ENCODE results near the gene YWHAQ. TPM values are rescaled to one million over a fixed set of nuclear protein-coding genes. Genes with fewer than 3 reads are reported as not detected.

Gene YWHAQ
- polyA plus RNA-seq, 1 of the 3 experiments (the other 2 are of a cell fraction), result 240 TPM

GRCh38 chr2:9547262-9547991 is 83.4 kb downstream of the YWHAQ start:
- CTCF ChIA-PET, result interaction anchor here (0.6 kb wide), 1 partner anchor 11 kb away, joined by 3 read pairs; no protein-coding TSS in a partner anchor

GRCh38 chr2:9545502-9545901 is 85.3 kb downstream of the YWHAQ start:
- TF ChIP-seq FOSL2 (IDR thresholded peaks at IDR 0.05; ENCODE audit: borderline replicate concordance, low read depth) (no peak), MXI1 (IDR thresholded peaks at IDR 0.05; ENCODE audit: low read depth, low read length) (no peak), TAF1 (IDR thresholded peaks at IDR 0.05; ENCODE audit: borderline replicate concordance, low read depth, low read length) (no peak), SMC3 (IDR thresholded peaks at IDR 0.05; ENCODE audit: low read depth, low read length) (no peak), NRF1 (IDR thresholded peaks at IDR 0.05; ENCODE audit: low read depth, low read length) (no peak), CTCF (IDR thresholded peaks at IDR 0.05) (no peak), NFIC (IDR thresholded peaks at IDR 0.05; ENCODE audit: borderline replicate concordance) (no peak), EP300 (IDR thresholded peaks at IDR 0.05; ENCODE audit: borderline replicate concordance in 1 of 2, low read depth in 1 of 2, low read length in 1 of 2) (no peak), ZBTB33 (IDR thresholded peaks at IDR 0.05; ENCODE audit: borderline replicate concordance, low read depth) (no peak), SIN3A (IDR thresholded peaks at IDR 0.05; ENCODE audit: borderline replicate concordance, low read depth, low read length) (no peak), GABPA (IDR thresholded peaks at IDR 0.05; ENCODE audit: low read depth) (no peak), FOXJ3 (CRISPR knock-in tag; IDR thresholded peaks at IDR 0.05) (no peak), MAX (IDR thresholded peaks at IDR 0.05; ENCODE audit: low read depth) (no peak), FOXM1 (IDR thresholded peaks at IDR 0.05; ENCODE audit: low read depth) (no peak), RFX5 (IDR thresholded peaks at IDR 0.05; ENCODE audit: low read length) (no peak), RXRA (IDR thresholded peaks at IDR 0.05; ENCODE audit: borderline replicate concordance, low read depth) (no peak), YY1 (IDR thresholded peaks at IDR 0.05; ENCODE audit: low read depth) (no peak), TCF12 (IDR thresholded peaks at IDR 0.05) (no peak), TEAD4 (IDR thresholded peaks at IDR 0.05; ENCODE audit: borderline replicate concordance, insufficient read depth) (no peak), RAD21 (IDR thresholded peaks at IDR 0.05; ENCODE audit: low read length) (no peak)
- CTCF ChIA-PET, result interaction anchor here (1.3 to 1.5 kb wide), 2 partner anchors 40 to 402 kb away, joined by 3 to 4 read pairs; no protein-coding TSS in a partner anchor
- H4K20me1 ChIP-seq (ENCODE audit: insufficient read depth), result peaks cover 73% of the 10 kb centered on the region
- no peak overlapping the region for H3K4me3 ChIP-seq (ENCODE audit: low read depth in 2 of 2, low read length in 1 of 2)
- no peak overlapping the region for H2AFZ ChIP-seq (ENCODE audit: low read depth)
- POLR2A ChIA-PET, result interaction anchor here (0.6 kb wide), 1 partner anchor 20 kb away, joined by 3 read pairs; no protein-coding TSS in a partner anchor
- no peak for DNase-seq
- no peaks in the 10 kb centered on the region for H3K9me3 ChIP-seq
- H3K36me3 ChIP-seq (replicated peaks in 1 of 2; ENCODE audit: control insufficient read depth in 1 of 2, insufficient read depth in 2 of 2, low read length in 1 of 2), result peaks cover 6 to 24% of the 10 kb centered on the region in 2 experiments
- H3K9ac ChIP-seq, result no peak overlapping the region
- no peak overlapping the region for H3K27ac ChIP-seq (ENCODE audit: low read depth in 2 of 2, low read length in 1 of 2)
- WGBS (ENCODE audit: low lambda C conversion rate), result 91% methylated on average over 5 of the region's 5 CpGs
- no peaks in the 10 kb centered on the region for H3K27me3 ChIP-seq (ENCODE audit: insufficient read depth)
- peaks cover 11% of the 10 kb centered on the region for H3F3A ChIP-seq (replicated peaks; ENCODE audit: insufficient read depth)
- H3K79me2 ChIP-seq (ENCODE audit: insufficient read depth), result peaks cover 100% of the 10 kb centered on the region
- H3K4me2 ChIP-seq, result no peak overlapping the region
- H3K9me2 ChIP-seq, result no peaks in the 10 kb centered on the region
- peaks cover 6 to 14% of the 10 kb centered on the region in 2 experiments; a peak in 2 of 4 replicates for H3K4me1 ChIP-seq (ENCODE audit: control insufficient read depth in 1 of 2, insufficient read depth in 2 of 2, low read depth in 1 of 2, low read length in 1 of 2)

More at GRCh38 chr2:9547262-9547991, 83.4 kb downstream of the YWHAQ start:
- Histone ChIP-seq H3K36me3 (replicated peaks in 1 of 2; ENCODE audit: control insufficient read depth in 1 of 2, insufficient read depth in 2 of 2, low read length in 1 of 2) (peaks cover 3 to 5% of the 10 kb centered on the region in 2 experiments), H3K4me1 (ENCODE audit: control insufficient read depth in 1 of 2, insufficient read depth in 2 of 2, low read depth in 1 of 2, low read length in 1 of 2) (peaks cover 12 to 19% of the 10 kb centered on the region in 2 experiments; a peak in 3 of 4 replicates), H3K27ac (ENCODE audit: low read depth in 2 of 2, low read length in 1 of 2) (peak overlapping the region in 1 of 2 experiments; percentile 34; a peak in 2 of 4 replicates), H3K4me3 (ENCODE audit: low read depth in 2 of 2, low read length in 1 of 2) (no peak overlapping the region), H3K4me2 (no peak overlapping the region; the same call in 1 of the 2 replicates), H4K20me1 (ENCODE audit: insufficient read depth) (peaks cover 90% of the 10 kb centered on the region), H2AFZ (ENCODE audit: low read depth) (no peak overlapping the region), H3K9me2 (no peaks in the 10 kb centered on the region), H3K9me3 (no peaks in the 10 kb centered on the region), H3K79me2 (ENCODE audit: insufficient read depth) (peaks cover 100% of the 10 kb centered on the region), H3K27me3 (ENCODE audit: insufficient read depth) (no peaks in the 10 kb centered on the region), H3K9ac (no peak overlapping the region), H3F3A (replicated peaks; ENCODE audit: insufficient read depth) (peaks cover 20% of the 10 kb centered on the region)
- WGBS (ENCODE audit: low lambda C conversion rate), result 88% methylated on average over 5 of the region's 5 CpGs
- POLR2A ChIA-PET, result no interaction called here
- no peak for DNase-seq
- TF ChIP-seq RXRA (IDR thresholded peaks at IDR 0.05; ENCODE audit: borderline replicate concordance, low read depth) (no peak), SIN3A (IDR thresholded peaks at IDR 0.05; ENCODE audit: borderline replicate concordance, low read depth, low read length) (no peak), EZH2phosphoT487 (IDR thresholded peaks at IDR 0.05; ENCODE audit: borderline replicate concordance, low read depth) (no peak), CHD2 (IDR thresholded peaks at IDR 0.05; ENCODE audit: low read length, partially characterized antibody) (no peak), TCF12 (IDR thresholded peaks at IDR 0.05) (no peak), RCOR1 (IDR thresholded peaks at IDR 0.05; ENCODE audit: low read length) (no peak), GATA2 (CRISPR knock-in tag; IDR thresholded peaks at IDR 0.05) (no peak)
- TF ChIP-seq, protein P1, sequence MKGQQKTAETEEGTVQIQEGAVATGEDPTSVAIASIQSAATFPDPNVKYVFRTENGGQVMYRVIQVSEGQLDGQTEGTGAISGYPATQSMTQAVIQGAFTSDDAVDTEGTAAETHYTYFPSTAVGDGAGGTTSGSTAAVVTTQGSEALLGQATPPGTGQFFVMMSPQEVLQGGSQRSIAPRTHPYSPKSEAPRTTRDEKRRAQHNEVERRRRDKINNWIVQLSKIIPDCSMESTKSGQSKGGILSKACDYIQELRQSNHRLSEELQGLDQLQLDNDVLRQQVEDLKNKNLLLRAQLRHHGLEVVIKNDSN (IDR thresholded peaks at IDR 0.05; ENCODE audit: borderline replicate concordance, low read depth), result no peak

All from SK-N-SH (cell line).